Measurements from ENCODE around the gene ABCC6. TPM values are rescaled to one million over a fixed set of nuclear protein-coding genes. Genes with fewer than 3 reads are reported as not detected.

The ABCC6 gene
- total RNA-seq, 1 donor: 0.63 TPM

DNA sequence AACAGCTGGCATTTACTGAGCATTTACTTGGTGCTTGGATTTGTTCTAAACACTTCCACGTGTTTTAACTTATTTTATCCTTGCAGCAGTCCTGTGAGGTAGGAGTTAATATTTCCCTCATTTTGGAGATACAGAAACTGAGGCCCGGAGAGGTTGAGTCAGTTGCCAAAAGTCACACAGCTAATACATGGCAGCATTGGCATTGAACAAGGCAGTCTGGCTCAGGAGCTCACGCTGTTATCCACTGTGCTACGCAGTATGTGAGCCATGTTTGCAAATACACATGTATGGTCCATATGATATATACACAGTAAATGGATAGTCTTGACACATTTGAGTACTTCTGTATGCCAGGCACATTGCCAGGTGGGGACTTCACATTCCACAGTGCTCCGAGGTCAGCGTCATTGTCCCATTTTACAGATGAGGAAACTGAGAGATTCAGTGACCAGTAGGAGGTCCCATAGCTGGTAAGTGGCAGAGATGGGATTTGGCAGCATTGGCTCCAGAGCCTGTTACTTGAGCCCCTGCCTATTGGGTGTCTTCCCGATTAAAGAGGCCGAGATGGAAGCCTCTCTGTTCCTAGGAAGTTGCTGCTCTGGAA lies 110.7 kb downstream of the ABCC6 start:
- TF ChIP-seq, protein P1, sequence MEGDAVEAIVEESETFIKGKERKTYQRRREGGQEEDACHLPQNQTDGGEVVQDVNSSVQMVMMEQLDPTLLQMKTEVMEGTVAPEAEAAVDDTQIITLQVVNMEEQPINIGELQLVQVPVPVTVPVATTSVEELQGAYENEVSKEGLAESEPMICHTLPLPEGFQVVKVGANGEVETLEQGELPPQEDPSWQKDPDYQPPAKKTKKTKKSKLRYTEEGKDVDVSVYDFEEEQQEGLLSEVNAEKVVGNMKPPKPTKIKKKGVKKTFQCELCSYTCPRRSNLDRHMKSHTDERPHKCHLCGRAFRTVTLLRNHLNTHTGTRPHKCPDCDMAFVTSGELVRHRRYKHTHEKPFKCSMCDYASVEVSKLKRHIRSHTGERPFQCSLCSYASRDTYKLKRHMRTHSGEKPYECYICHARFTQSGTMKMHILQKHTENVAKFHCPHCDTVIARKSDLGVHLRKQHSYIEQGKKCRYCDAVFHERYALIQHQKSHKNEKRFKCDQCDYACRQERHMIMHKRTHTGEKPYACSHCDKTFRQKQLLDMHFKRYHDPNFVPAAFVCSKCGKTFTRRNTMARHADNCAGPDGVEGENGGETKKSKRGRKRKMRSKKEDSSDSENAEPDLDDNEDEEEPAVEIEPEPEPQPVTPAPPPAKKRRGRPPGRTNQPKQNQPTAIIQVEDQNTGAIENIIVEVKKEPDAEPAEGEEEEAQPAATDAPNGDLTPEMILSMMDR (IDR thresholded peaks at IDR 0.05; ENCODE audit: insufficient read depth, low read length): no peak
- no peak overlapping the region for H3K4me3 ChIP-seq (ENCODE audit: low read depth, low read length)
- DNase-seq (ENCODE audit: low read depth): no peak

DNA sequence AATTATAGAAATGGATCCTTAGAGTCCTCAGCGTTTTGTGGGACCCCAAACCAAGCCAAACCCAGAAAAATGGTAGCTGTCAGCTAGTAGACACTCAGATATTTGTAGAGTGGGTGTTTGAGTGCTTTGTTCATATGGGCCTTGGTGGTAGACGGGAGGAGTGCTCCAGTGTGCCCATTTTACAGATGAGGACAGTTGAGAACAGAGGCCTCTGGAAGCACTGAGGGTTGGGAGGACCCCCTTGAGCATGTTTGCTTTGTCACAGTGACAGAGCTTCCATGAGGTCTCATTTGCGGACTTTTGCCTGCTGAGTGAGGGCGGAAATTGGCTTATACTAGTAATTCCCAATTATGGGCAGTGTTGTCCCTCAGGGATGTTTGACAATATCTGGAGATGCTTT lies 111.7 kb downstream of the ABCC6 start:
- TF ChIP-seq, protein P1 (IDR thresholded peaks at IDR 0.05; ENCODE audit: insufficient read depth, low read length): no peak
- no peak overlapping the region for H3K4me3 ChIP-seq (ENCODE audit: low read depth, low read length)
- DNase-seq (ENCODE audit: low read depth): no peak

DNA sequence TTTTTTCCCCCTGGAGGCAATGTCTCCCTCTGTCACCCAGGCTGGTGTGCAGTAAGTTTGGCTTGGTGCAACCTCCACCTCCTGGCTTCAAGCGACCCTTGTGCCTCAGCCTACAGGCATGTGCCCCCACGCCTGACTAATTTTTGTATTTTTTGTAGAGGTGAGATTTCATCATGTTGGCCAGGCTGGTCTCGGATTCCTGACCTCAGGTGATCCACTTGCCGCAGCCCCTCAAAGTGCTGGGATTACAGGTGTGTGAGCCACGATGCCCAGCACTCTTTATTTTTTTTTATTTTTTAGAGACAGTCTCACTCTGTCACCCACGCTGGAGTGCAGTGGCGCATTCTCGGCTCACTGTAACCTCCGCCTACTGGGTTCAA lies 113.2 kb downstream of the ABCC6 start:
- DNase-seq (ENCODE audit: low read depth): no peak

DNA sequence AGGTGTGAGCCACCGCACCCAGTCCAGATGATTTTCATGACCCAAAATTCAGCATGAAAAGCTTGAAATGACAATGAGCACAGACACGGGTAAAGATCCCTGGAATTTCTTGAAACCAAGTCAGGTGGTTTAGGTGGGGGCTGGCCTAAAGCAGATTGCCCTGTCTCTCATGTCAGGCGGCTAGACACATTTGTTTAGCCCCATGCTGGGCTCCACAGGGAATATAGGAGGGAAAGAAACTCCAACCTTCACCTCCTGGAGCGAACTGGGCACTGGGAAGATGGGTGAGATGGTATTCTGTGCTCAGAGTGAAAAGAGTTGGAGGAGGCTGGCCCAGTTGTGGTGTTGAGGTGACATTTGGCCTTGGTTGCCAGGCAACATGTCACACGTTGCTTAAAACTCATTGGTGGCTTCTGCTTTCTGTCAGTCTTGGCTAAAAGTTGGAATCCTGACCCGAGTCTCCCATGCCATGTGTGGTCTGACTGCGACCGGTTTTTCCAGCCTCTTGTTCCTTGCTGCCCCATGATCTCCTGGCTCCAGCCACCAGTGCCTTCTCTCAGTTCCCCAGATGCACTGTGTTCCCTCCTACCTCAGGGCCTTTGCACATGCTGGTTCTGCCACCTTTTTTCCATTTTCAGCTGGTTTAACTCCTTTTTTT lies 113.7 kb downstream of the ABCC6 start:
- no peak for DNase-seq (ENCODE audit: low read depth)
- H3K4me3 ChIP-seq (ENCODE audit: low read depth, low read length): no peak overlapping the region
- TF ChIP-seq, protein P1 (IDR thresholded peaks at IDR 0.05; ENCODE audit: insufficient read depth, low read length): no peak

More for the DNA sequence above, 113.2 kb downstream of the ABCC6 start:
- no peak overlapping the region for H3K4me3 ChIP-seq (ENCODE audit: low read depth, low read length)
- TF ChIP-seq, protein P1 (IDR thresholded peaks at IDR 0.05; ENCODE audit: insufficient read depth, low read length): no peak

DNA sequence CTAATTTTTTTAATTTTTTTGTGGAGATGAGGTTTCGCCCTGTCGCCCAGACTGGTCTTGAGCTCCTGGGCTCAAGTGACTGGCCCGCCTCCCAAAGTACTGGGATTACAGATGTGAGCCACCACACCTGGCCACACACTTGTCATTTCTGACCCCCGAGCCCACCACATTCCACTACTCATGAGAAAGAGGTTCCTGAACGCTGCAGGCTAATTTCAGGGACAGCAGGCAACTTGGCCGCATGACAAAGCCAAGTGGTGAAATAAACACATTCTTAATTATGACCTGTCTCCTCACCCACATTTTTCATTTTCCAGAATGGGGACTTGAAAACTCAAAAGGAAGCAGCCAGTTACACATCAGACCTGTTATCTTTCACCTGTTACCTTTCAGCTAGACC lies 114.5 kb downstream of the ABCC6 start:
- TF ChIP-seq, protein P1 (IDR thresholded peaks at IDR 0.05; ENCODE audit: insufficient read depth, low read length): no peak
- no peak overlapping the region for H3K4me3 ChIP-seq (ENCODE audit: low read depth, low read length)
- no peak for DNase-seq (ENCODE audit: low read depth)

DNA sequence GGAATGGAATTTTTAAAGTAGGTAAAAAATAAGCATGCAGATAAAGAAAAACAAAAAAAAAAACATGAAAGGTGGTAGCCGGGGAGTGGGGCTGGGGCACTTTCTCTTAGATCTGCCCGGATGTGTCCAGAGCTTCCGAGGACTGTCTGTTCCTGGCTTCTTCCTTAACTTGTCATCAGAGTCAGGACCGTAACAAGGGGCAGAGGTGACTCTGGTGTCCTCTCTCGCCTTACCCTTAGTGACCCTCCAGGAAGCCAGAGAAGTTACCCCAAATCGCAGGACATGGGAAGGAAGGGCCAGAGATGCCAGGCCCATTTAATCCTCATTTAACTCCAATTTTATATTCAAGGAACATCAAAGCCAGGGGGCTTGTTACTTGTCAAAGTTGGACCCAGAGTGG lies 115.5 kb downstream of the ABCC6 start:
- no peak for DNase-seq (ENCODE audit: low read depth)
- TF ChIP-seq, protein P1 (IDR thresholded peaks at IDR 0.05; ENCODE audit: insufficient read depth, low read length): no peak
- no peak overlapping the region for H3K4me3 ChIP-seq (ENCODE audit: low read depth, low read length)
